HG02759 (cell line): ENCODE data around the gene SH3GLB1.

Experiments
- ATAC-seq: cut with Tn5 transposase; IDR thresholded peaks from one replicate; pipeline ENCODE4 v1.9.1; 2021; ENCODE audit warnings: mild to moderate bottlenecking, moderate library complexity; ENCODE audit not compliant: unreplicated experiment

The SH3GLB1 gene

GRCh38 chr1:86731416-86731815 is 27.0 kb downstream of the SH3GLB1 start:
- no peak for ATAC-seq

GRCh38 chr1:86733340-86733739 is 29.0 kb downstream of the SH3GLB1 start:
- ATAC-seq, result no peak

- ATAC-seq, result peak; percentile 90
Measured at GRCh38 chr1:86739648-86740509, 35.5 kb downstream of the SH3GLB1 start.

GRCh38 chr1:86741947-86742572 is 37.7 kb downstream of the SH3GLB1 start:
- no peak for ATAC-seq

- ATAC-seq, result no peak
Measured at GRCh38 chr1:86747304-86747703, 42.9 kb downstream of the SH3GLB1 start.

- ATAC-seq, result no peak
Measured at GRCh38 chr1:86748622-86749373, 44.4 kb downstream of the SH3GLB1 start.

GRCh38 chr1:86750076-86750475 is 45.7 kb downstream of the SH3GLB1 start:
- ATAC-seq, result no peak

GRCh38 chr1:86750530-86750929 is 46.2 kb downstream of the SH3GLB1 start:
- no peak for ATAC-seq

- no peak for ATAC-seq
Measured at GRCh38 chr1:86751923-86752322, 47.5 kb downstream of the SH3GLB1 start.

GRCh38 chr1:86753700-86754099 is 49.3 kb downstream of the SH3GLB1 start:
- ATAC-seq, result no peak

GRCh38 chr1:86754265-86754974 is 50.0 kb downstream of the SH3GLB1 start:
- ATAC-seq, result no peak

GRCh38 chr1:86756062-86756406 is 51.7 kb downstream of the SH3GLB1 start:
- no peak for ATAC-seq

GRCh38 chr1:86757272-86757984 is 53.1 kb downstream of the SH3GLB1 start:
- ATAC-seq, result no peak

GRCh38 chr1:86758570-86758969 is 54.2 kb downstream of the SH3GLB1 start:
- no peak for ATAC-seq

GRCh38 chr1:86760199-86760598 is 55.8 kb downstream of the SH3GLB1 start:
- ATAC-seq, result no peak

- ATAC-seq, result no peak
Measured at GRCh38 chr1:86762336-86762735, 58.0 kb downstream of the SH3GLB1 start.

GRCh38 chr1:86764523-86764922 is 60.1 kb downstream of the SH3GLB1 start:
- ATAC-seq, result no peak

- ATAC-seq, result no peak
Measured at GRCh38 chr1:86765073-86765472, 60.7 kb downstream of the SH3GLB1 start.

- no peak for ATAC-seq
Measured at GRCh38 chr1:86765674-86766073, 61.3 kb downstream of the SH3GLB1 start.

- ATAC-seq, result no peak
Measured at GRCh38 chr1:86768554-86768953, 64.2 kb downstream of the SH3GLB1 start.
